Esophagus (tissue), 2 donors: ENCODE data around the gene TMEM121. TPM values are rescaled to one million over a fixed set of nuclear protein-coding genes. Genes with fewer than 3 reads are reported as not detected.

ENCODE experiments used
- H3K27ac ChIP-seq, 2 donors: one replicate each; pipeline ENCODE4 v1.5.1; 2013; ENCODE audit warnings: low read depth in 2 of 2, mild to moderate bottlenecking in 2 of 2, inconsistent platforms in 1 of 2, low read length in 1 of 2, moderate library complexity in 1 of 2
- H3K27me3 ChIP-seq, 2 donors: one replicate each; pipeline ENCODE4 v1.6.1; 2013; ENCODE audit warnings: low read length in 2 of 2, control low read depth in 1 of 2, mild to moderate bottlenecking in 1 of 2; ENCODE audit not compliant: insufficient read depth in 2 of 2, control insufficient read depth in 1 of 2
- H3K36me3 ChIP-seq, 2 donors: one replicate each; pipeline ENCODE4 v1.6.1; 2013; ENCODE audit warnings: low read length in 1 of 2; ENCODE audit not compliant: control insufficient read depth in 2 of 2, insufficient read depth in 2 of 2
- H3K4me1 ChIP-seq, 2 donors: one replicate each; pipeline ENCODE4 v1.6.1; 2013; ENCODE audit warnings: low read length in 1 of 2; ENCODE audit not compliant: control insufficient read depth in 2 of 2, insufficient read depth in 2 of 2
- H3K4me3 ChIP-seq, 2 donors: one replicate each; pipeline ENCODE4 v1.5.1; 2013; ENCODE audit warnings: low read length in 2 of 2, mild to moderate bottlenecking in 2 of 2, low read depth in 1 of 2, moderate library complexity in 1 of 2
- H3K9me3 ChIP-seq, 2 donors: one replicate each; pipeline ENCODE4 v1.6.1; 2013; ENCODE audit warnings: mild to moderate bottlenecking in 2 of 2, low read depth in 1 of 2, low read length in 1 of 2, moderate library complexity in 1 of 2; ENCODE audit not compliant: control insufficient read depth in 2 of 2, insufficient read depth in 1 of 2
- WGBS, 2 donors: extraction: QIAGEN DNeasy Blood & Tissue Kit; methylation state at CpG; one replicate each; pipeline ENCODE4 v1.1.7; 2013; 5-methylcytosine and 5-hydroxymethylcytosine counted together
- polyA plus RNA-seq, 2 donors: library from polyadenylated mRNA; stranded (reverse); fragments of 200-250 nt; gene quantifications; one replicate each; pipeline ENCODE4 v1.2.3, GENCODE V29; 2013
- donor health status: healthy with polysubstance abuse.
- donor health status: Bipolar disorder and iron deficiency.

The TMEM121 gene
- polyA plus RNA-seq, 2 donors: 0.29 to 1.3 TPM

- Histone ChIP-seq H3K4me1 (peaks cover 17 to 44% of the 10 kb centered on the region in 2 donors), H3K9me3 (no peaks in the 10 kb centered on the region), H3K27me3 (no peaks in the 10 kb centered on the region), H3K36me3 (no peaks in the 10 kb centered on the region), H3K4me3 (peak overlapping the region; percentile 41 to 58), H3K27ac (peak overlapping the region; percentile 82 to 91)
- 2 to 5% methylated on average over 29 to 48 of the region's 48 CpGs for WGBS, 2 donors
Measured at GRCh38 chr14:105487449-105487985, 38.9 kb upstream of the TMEM121 start.

GRCh38 chr14:105487986-105488777, 38.2 kb upstream of the TMEM121 start:
- WGBS, 2 donors: 27 to 47% methylated on average over 19 to 26 of the region's 26 CpGs
- Histone ChIP-seq H3K9me3 (no peaks in the 10 kb centered on the region), H3K4me1 (peaks cover 17 to 37% of the 10 kb centered on the region in 2 donors), H3K27me3 (no peaks in the 10 kb centered on the region), H3K4me3 (peak overlapping the region; percentile 41 to 58), H3K36me3 (no peaks in the 10 kb centered on the region), H3K27ac (peak overlapping the region; percentile 95)

GRCh38 chr14:105488781-105489541, 37.4 kb upstream of the TMEM121 start:
- 42 to 61% methylated on average over 20 of the region's 20 CpGs for WGBS, 2 donors
- H3K27ac ChIP-seq: peak overlapping the region; percentile 95
- H3K36me3 ChIP-seq: no peaks in the 10 kb centered on the region
- peak overlapping the region in 1 of 2 donors; percentile 1 for H3K4me3 ChIP-seq
- peaks cover 14 to 30% of the 10 kb centered on the region in 2 donors for H3K4me1 ChIP-seq
- no peaks in the 10 kb centered on the region for H3K27me3 ChIP-seq
- H3K9me3 ChIP-seq: no peaks in the 10 kb centered on the region

- Histone ChIP-seq H3K27me3 (no peaks in the 10 kb centered on the region), H3K4me3 (peak overlapping the region; percentile 35 to 56), H3K4me1 (peaks cover 10 to 29% of the 10 kb centered on the region in 2 donors), H3K36me3 (no peaks in the 10 kb centered on the region), H3K27ac (peak overlapping the region; percentile 95), H3K9me3 (no peaks in the 10 kb centered on the region)
- WGBS, 2 donors: 2% methylated on average over 31 to 44 of the region's 44 CpGs
Measured at GRCh38 chr14:105489542-105490266, 36.7 kb upstream of the TMEM121 start.

- Histone ChIP-seq H3K27ac (peak overlapping the region; percentile 95), H3K4me1 (peaks cover 10 to 30% of the 10 kb centered on the region in 2 donors), H3K9me3 (no peaks in the 10 kb centered on the region), H3K36me3 (no peaks in the 10 kb centered on the region), H3K27me3 (no peaks in the 10 kb centered on the region), H3K4me3 (peak overlapping the region; percentile 35 to 56)
- WGBS, 2 donors: 0 to 1% methylated on average over 11 to 33 of the region's 33 CpGs
Measured at GRCh38 chr14:105490267-105490571, 36.2 kb upstream of the TMEM121 start.

GRCh38 chr14:105490572-105491365, 35.6 kb upstream of the TMEM121 start, which contains the start of gene TEDC1:
Gene TEDC1 (plus strand): TSS chr14:105491246. CDS start chr14:105491376, 130 bp downstream.
- no peaks in the 10 kb centered on the region for H3K9me3 ChIP-seq
- no peaks in the 10 kb centered on the region for H3K36me3 ChIP-seq
- WGBS, 2 donors: 0 to 1% methylated on average over 73 to 94 of the region's 94 CpGs
- H3K27ac ChIP-seq: peak within 1 kb of the TSS; percentile 95
- H3K4me3 ChIP-seq: peak within 1 kb of the TSS; percentile 58 to 63
- H3K27me3 ChIP-seq: no peaks in the 10 kb centered on the region
- H3K4me1 ChIP-seq: peaks cover 10 to 32% of the 10 kb centered on the region in 2 donors

- no peaks in the 10 kb centered on the region for H3K27me3 ChIP-seq
- peak overlapping the region; percentile 58 to 63 for H3K4me3 ChIP-seq
- H3K36me3 ChIP-seq: no peaks in the 10 kb centered on the region
- H3K9me3 ChIP-seq: no peaks in the 10 kb centered on the region
- H3K4me1 ChIP-seq: peaks cover 7 to 29% of the 10 kb centered on the region in 2 donors
- peak overlapping the region; percentile 95 for H3K27ac ChIP-seq
- WGBS, 2 donors: 1% methylated on average over 48 to 53 of the region's 53 CpGs
Measured at GRCh38 chr14:105491366-105491973, 34.9 kb upstream of the TMEM121 start.

GRCh38 chr14:105492031-105492970, 34.1 kb upstream of the TMEM121 start:
- peaks cover 7 to 27% of the 10 kb centered on the region in 2 donors for H3K4me1 ChIP-seq
- H3K9me3 ChIP-seq: no peaks in the 10 kb centered on the region
- H3K36me3 ChIP-seq: no peaks in the 10 kb centered on the region
- no peaks in the 10 kb centered on the region for H3K27me3 ChIP-seq
- WGBS, 2 donors: 67% methylated on average over 24 of the region's 24 CpGs
- no peak overlapping the region for H3K27ac ChIP-seq
- H3K4me3 ChIP-seq: no peak overlapping the region
